HG03439 (cell line): ENCODE data around the gene ZDHHC6.
"Not testable (repeated sequence)": the region's sequence is repeated elsewhere in the genome, so short reads cannot be mapped to it uniquely, and the experiment has no call there.

Source experiments
- ATAC-seq: cut with Tn5 transposase; IDR thresholded peaks from one replicate; pipeline ENCODE4 v1.9.1; 2021; ENCODE audit warnings: mild to moderate bottlenecking, moderate library complexity; ENCODE audit not compliant: unreplicated experiment

Gene ZDHHC6

GRCh38 chr10:112446055-112446854, 459 bp downstream of the ZDHHC6 start:
- ATAC-seq = peak; percentile 49

GRCh38 chr10:112442063-112442462, 4.7 kb downstream of the ZDHHC6 start:
- ATAC-seq = no peak

- ATAC-seq = no peak
Observed at GRCh38 chr10:112441520-112441919, 5.2 kb downstream of the ZDHHC6 start.

- no peak for ATAC-seq
Observed at GRCh38 chr10:112438356-112438755, 8.4 kb downstream of the ZDHHC6 start.

GRCh38 chr10:112434988-112435619, 11.6 kb downstream of the ZDHHC6 start:
- no peak for ATAC-seq

- no peak for ATAC-seq
Observed at GRCh38 chr10:112433136-112433535, 13.6 kb downstream of the ZDHHC6 start.

- no peak for ATAC-seq
Observed at GRCh38 chr10:112429654-112430230, 17.0 kb downstream of the ZDHHC6 start.

GRCh38 chr10:112429147-112429546, 17.6 kb downstream of the ZDHHC6 start:
- ATAC-seq = no peak

- no peak for ATAC-seq
Observed at GRCh38 chr10:112426111-112426510, 20.6 kb downstream of the ZDHHC6 start.

- no peak for ATAC-seq
Observed at GRCh38 chr10:112424651-112425050, 22.1 kb downstream of the ZDHHC6 start.

- ATAC-seq = no peak
Observed at GRCh38 chr10:112421731-112422130, 25.0 kb downstream of the ZDHHC6 start.

- ATAC-seq = no peak
Observed at GRCh38 chr10:112412696-112413095, 34.0 kb downstream of the ZDHHC6 start.

GRCh38 chr10:112409755-112410154, 37.0 kb downstream of the ZDHHC6 start:
- no peak for ATAC-seq

- ATAC-seq = no peak
Observed at GRCh38 chr10:112409299-112409698, 37.4 kb downstream of the ZDHHC6 start.

- ATAC-seq = no peak
Observed at GRCh38 chr10:112407696-112408095, 39.0 kb downstream of the ZDHHC6 start.

GRCh38 chr10:112406806-112407205, 39.9 kb downstream of the ZDHHC6 start:
- ATAC-seq = not testable (repeated sequence)

GRCh38 chr10:112404617-112405016, 42.1 kb downstream of the ZDHHC6 start:
- ATAC-seq = no peak

- ATAC-seq = no peak
Observed at GRCh38 chr10:112402917-112403316, 43.8 kb downstream of the ZDHHC6 start.

GRCh38 chr10:112397592-112397991, 49.1 kb downstream of the ZDHHC6 start:
- ATAC-seq = no peak

- no peak for ATAC-seq
Observed at GRCh38 chr10:112395809-112396530, 50.7 kb downstream of the ZDHHC6 start.

- no peak for ATAC-seq
Observed at GRCh38 chr10:112394475-112394875, 52.2 kb downstream of the ZDHHC6 start.
